IMR-90 (cell line): ENCODE results near the gene ADRA1B. TPM values are rescaled to one million over a fixed set of nuclear protein-coding genes. Genes with fewer than 3 reads are reported as not detected.

Experiments used
- ATAC-seq: fragments of 200-7000 bp; cut with Tn5 transposase; 2 replicates; pipeline ENCODE4 v1.9.1; 2020; ENCODE audit warnings: low read depth, mild to moderate bottlenecking, moderate library complexity
- BruUV-seq: library from RNA; stranded (reverse); fragments of 400-500 nt; replicated peaks from 2 replicates; lab custom pipeline; 2021; lab: Mats Ljungman, UMichigan
- CTCF ChIA-PET: fragments of 300-600 bp; formaldehyde crosslinking; extraction: SDS; loops from one replicate; lab custom pipeline; 2021; ENCODE audit warnings: antibody characterized with exemption; lab: Yijun Ruan, JAX
- POLR2A ChIA-PET: fragments of 300-600 bp; sonication (Branson Sonifier 250); formaldehyde crosslinking; loops from one replicate; lab custom pipeline; 2022; ENCODE audit warnings: antibody characterized with exemption; ENCODE audit not compliant: unreplicated experiment; lab: Charles Lee
- DNase-seq: peaks from one replicate; pipeline ENCODE4 v3.0.0; 2013
- H2AFZ ChIP-seq: replicated peaks from 2 replicates; pipeline ENCODE3; 2013; ENCODE audit warnings: low read length, mild to moderate bottlenecking; ENCODE audit not compliant: poor library complexity
- H2AK5ac ChIP-seq: 2 replicates; pipeline ENCODE4 v1.6.1; 2013; ENCODE audit warnings: low read depth, low read length, inconsistent platforms
- H2AK9ac ChIP-seq: replicated peaks from 2 replicates; pipeline ENCODE3; 2013; ENCODE audit warnings: mild to moderate bottlenecking, low read depth, low read length, moderate library complexity; ENCODE audit not compliant: poor library complexity
- H2BK120ac ChIP-seq: 2 replicates; pipeline ENCODE4 v1.6.1; 2013; ENCODE audit warnings: low read depth, low read length, inconsistent platforms
- H2BK15ac ChIP-seq: 3 replicates; pipeline ENCODE4 v1.6.1; 2013; ENCODE audit warnings: low read depth, low read length, inconsistent platforms
- H2BK20ac ChIP-seq: 2 replicates; pipeline ENCODE4 v1.6.1; 2013; ENCODE audit warnings: low read depth, mild to moderate bottlenecking, inconsistent platforms, low read length, moderate library complexity
- H2BK5ac ChIP-seq: 2 replicates; pipeline ENCODE4 v1.6.1; 2013; ENCODE audit warnings: mild to moderate bottlenecking, low read depth, low read length, inconsistent platforms; ENCODE audit not compliant: poor library complexity, severe bottlenecking
- H3K14ac ChIP-seq: replicated peaks from 2 replicates; pipeline ENCODE4 v1.6.1; 2013; ENCODE audit warnings: low read depth, low read length, inconsistent platforms
- H3K18ac ChIP-seq: 2 replicates; pipeline ENCODE4 v1.6.1; 2013; ENCODE audit warnings: low read depth, low read length, control low read depth
- H3K23ac ChIP-seq: 2 replicates; pipeline ENCODE4 v1.6.1; 2013; ENCODE audit warnings: low read depth, low read length, inconsistent platforms
- H3K27ac ChIP-seq: 2 replicates; pipeline ENCODE4 v1.5.1; 2013; ENCODE audit warnings: mild to moderate bottlenecking, control low read depth, low read length; ENCODE audit not compliant: insufficient read depth
- H3K27me3 ChIP-seq: 2 replicates; pipeline ENCODE4 v1.6.1; 2013; ENCODE audit warnings: low read length; ENCODE audit not compliant: control insufficient read depth, insufficient read depth
- H3K36me3 ChIP-seq: 2 replicates; pipeline ENCODE4 v1.6.1; 2013; ENCODE audit warnings: low read length, mixed read lengths; ENCODE audit not compliant: control insufficient read depth, insufficient read depth
- H3K4ac ChIP-seq: 2 replicates; pipeline ENCODE4 v1.6.1; 2013; ENCODE audit warnings: low read depth, low read length, inconsistent platforms
- H3K4me1 ChIP-seq: 2 replicates; pipeline ENCODE4 v1.6.1; 2013; ENCODE audit warnings: low read length, mixed read lengths; ENCODE audit not compliant: control insufficient read depth, insufficient read depth
- H3K4me2 ChIP-seq: 2 replicates; pipeline ENCODE4 v1.6.1; 2013; ENCODE audit warnings: low read depth, mild to moderate bottlenecking, control low read depth, low read length, moderate library complexity
- H3K4me3 ChIP-seq: 2 replicates; pipeline ENCODE4 v1.5.1; 2013; ENCODE audit warnings: low read depth, mild to moderate bottlenecking, control low read depth, low read length, moderate library complexity; ENCODE audit not compliant: insufficient read depth
- H3K56ac ChIP-seq: 2 replicates; pipeline ENCODE4 v1.6.1; 2013; ENCODE audit warnings: low read length, inconsistent platforms; ENCODE audit not compliant: insufficient read depth; ENCODE audit errors: extremely low read depth
- H3K79me1 ChIP-seq, 2 experiments: 2 replicates each; pipeline ENCODE4 v1.6.1; 2013; ENCODE audit warnings: low read length in 2 of 2, inconsistent platforms in 1 of 2, low read depth in 1 of 2
- H3K9ac ChIP-seq: 2 replicates; pipeline ENCODE4 v1.6.1; 2013; ENCODE audit warnings: low read depth, low read length, control low read depth
- H3K9me1 ChIP-seq: 2 replicates; pipeline ENCODE4 v1.6.1; 2013; ENCODE audit warnings: low read length, inconsistent platforms; ENCODE audit not compliant: insufficient read depth
- H3K9me3 ChIP-seq: 2 replicates; pipeline ENCODE4 v1.6.1; 2013; ENCODE audit warnings: low read length; ENCODE audit not compliant: control insufficient read depth, insufficient read depth
- H4K20me1 ChIP-seq: 2 replicates; pipeline ENCODE4 v1.6.1; 2013; ENCODE audit warnings: low read length, inconsistent platforms; ENCODE audit not compliant: insufficient read depth
- H4K5ac ChIP-seq: 2 replicates; pipeline ENCODE4 v1.6.1; 2013; ENCODE audit warnings: mild to moderate bottlenecking, low read depth, low read length, control low read depth
- H4K8ac ChIP-seq, 2 experiments: 2 replicates each; pipeline ENCODE4 v1.6.1; 2013; ENCODE audit warnings: low read depth in 2 of 2, low read length in 2 of 2, control low read depth in 1 of 2, inconsistent platforms in 1 of 2
- H4K91ac ChIP-seq: 2 replicates; pipeline ENCODE4 v1.6.1; 2013; ENCODE audit warnings: low read depth, low read length, inconsistent platforms; ENCODE audit not compliant: insufficient read depth
- BHLHE40 ChIP-seq: fragments of 150-350 bp; IDR thresholded peaks from 2 replicates; pipeline ENCODE4 v1.6.1; 2016; ENCODE audit warnings: mild to moderate bottlenecking, low read depth, low read length
- FOS ChIP-seq: fragments of 150-350 bp; IDR thresholded peaks from 2 replicates; pipeline ENCODE4 v1.6.1; 2016; ENCODE audit warnings: low read depth, low read length
- MXI1 ChIP-seq: IDR thresholded peaks from 2 replicates; pipeline ENCODE4 v1.6.1; 2012; ENCODE audit warnings: low read depth, mild to moderate bottlenecking, low read length, moderate library complexity, borderline replicate concordance
- RFX5 ChIP-seq: IDR thresholded peaks from 2 replicates; pipeline ENCODE4 v1.8.0; 2012; ENCODE audit warnings: low read depth, mild to moderate bottlenecking, low read length, moderate library complexity
- SMC3 ChIP-seq: fragments of 150-350 bp; IDR thresholded peaks from 2 replicates; pipeline ENCODE4 v1.6.1; 2016; ENCODE audit warnings: low read depth, mild to moderate bottlenecking, antibody characterized with exemption, low read length, moderate library complexity
- WGBS, 2 experiments: methylation state at CpG; one replicate each; pipeline versions ENCODE4 v1.1.5 to v1.1.7; 2013; ENCODE audit warnings: missing lambda C conversion rate in 2 of 2; ENCODE audit not compliant: insufficient read length in 1 of 2; ENCODE audit errors: extremely low coverage in 2 of 2; 5-methylcytosine and 5-hydroxymethylcytosine counted together
- dilution Hi-C: fragments of 300-500 bp; cut with HindIII; formaldehyde crosslinking; loops from one replicate; pipeline ENCODE4 v1.14.3; 2018; ENCODE audit warnings: low sequenced_read_pairs; ENCODE audit not compliant: unreplicated experiment
- in situ Hi-C: fragments of 300-500 bp; cut with MboI; formaldehyde crosslinking; loops from 3 replicates; pipeline ENCODE4 v1.14.3; 2019; ENCODE audit warnings: low sequenced_read_pairs, inconsistent platforms, mixed read lengths
- intact Hi-C: fragments of 100-400 bp; cut with micrococcal nuclease; formaldehyde crosslinking; loops from 2 replicates; pipeline ENCODE4 v1.10.0; 2022
- polyA plus RNA-seq, 3 experiments: library from polyadenylated mRNA; depleted of rRNA; stranded (reverse); fragments of >200 nt; gene quantifications; 2 replicates each; pipeline ENCODE4 v1.2.3, GENCODE V29; 2012; ENCODE audit warnings: low replicate concordance in 1 of 3
- total RNA-seq: library from RNA; depleted of rRNA; stranded (reverse); fragments of >200 nt; gene quantifications from 2 replicates; pipeline ENCODE4 v1.2.3, GENCODE V29; 2012

Gene ADRA1B
- total and polyA plus RNA-seq, 2 of the 4 experiments (the other 2 are of a cell fraction), result 0.18 to 1.5 TPM

GRCh38 chr5:159917994-159918393 lies 1.7 kb downstream of the ADRA1B start:
- ATAC-seq, result no peak
- Histone ChIP-seq H3K23ac (no peak overlapping the region), H3K36me3 (no peaks in the 10 kb centered on the region), H4K5ac (no peak overlapping the region), H3K9ac (no peak overlapping the region), H4K8ac (no peak overlapping the region), H3K79me1 (no peaks in the 10 kb centered on the region; a peak in 1 of 4 replicates), H3K9me3 (no peaks in the 10 kb centered on the region), H4K91ac (no peak overlapping the region), H3K14ac (no peak overlapping the region), H2AFZ (no peak overlapping the region), H3K4ac (0 out of 2 replicates have a peak overlapping the region, but pooled peaks have one; percentile 19), H4K20me1 (no peaks in the 10 kb centered on the region), H3K9me1 (0 out of 2 replicates have a peak, but pooled peaks cover 2% of the 10 kb centered on the region), H3K4me1 (peaks cover 9% of the 10 kb centered on the region), H2BK5ac (no peak overlapping the region), H2BK15ac (no peak overlapping the region), H2AK9ac (no peak overlapping the region), H2BK120ac (no peak overlapping the region), H3K27ac (no peak overlapping the region), H2AK5ac (no peak overlapping the region), H3K27me3 (no peaks in the 10 kb centered on the region), H3K18ac (no peak overlapping the region), H3K4me2 (peak overlapping the region; percentile 42; the same call in 1 of the 2 replicates), H3K56ac (no peak overlapping the region), H3K4me3 (no peak overlapping the region), H2BK20ac (no peak overlapping the region)
- BruUV-seq, result no TSS peak
- intact Hi-C loops, result loop anchor here (1.0 to 5.0 kb wide), 8 partner anchors 47 to 586 kb away; partner anchors contain the start of gene IL12B
- TF ChIP-seq MXI1 (no peak), RFX5 (no peak), SMC3 (no peak), FOS (no peak), BHLHE40 (no peak)
- CTCF ChIA-PET, result interaction anchor here (0.6 to 2.0 kb wide), 5 partner anchors 10 to 474 kb away, joined by 3 to 7 read pairs (median 5); no protein-coding TSS in a partner anchor
- in situ Hi-C loops, result loop anchor here (5.0 kb wide), 1 partner anchor 471 kb away; no protein-coding TSS in a partner anchor
- 71% methylated on average over 9 of the region's 10 CpGs; no CpG with 5 or more reads in 1 of the 2 experiments for WGBS, 2 experiments
- no peak for DNase-seq
- dilution Hi-C loops, result no loop called here
- POLR2A ChIA-PET, result no interaction called here
